ENCODE results near the gene NKAPD1. TPM values are rescaled to one million over a fixed set of nuclear protein-coding genes. Genes with fewer than 3 reads are reported as not detected.

NKAPD1 gene, protein sequence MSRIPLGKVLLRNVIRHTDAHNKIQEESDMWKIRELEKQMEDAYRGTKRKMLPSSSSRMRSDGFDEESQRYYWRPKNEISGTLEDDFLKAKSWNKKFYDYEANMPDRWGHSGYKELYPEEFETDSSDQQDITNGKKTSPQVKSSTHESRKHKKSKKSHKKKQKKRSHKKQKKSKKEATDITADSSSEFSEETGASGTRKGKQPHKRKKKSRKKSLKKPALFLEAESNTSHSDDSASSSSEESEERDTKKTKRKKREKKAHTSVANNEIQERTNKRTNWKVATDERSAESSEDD
- total RNA-seq = 34.9 and 40.3 TPM in 2 replicates

DNA sequence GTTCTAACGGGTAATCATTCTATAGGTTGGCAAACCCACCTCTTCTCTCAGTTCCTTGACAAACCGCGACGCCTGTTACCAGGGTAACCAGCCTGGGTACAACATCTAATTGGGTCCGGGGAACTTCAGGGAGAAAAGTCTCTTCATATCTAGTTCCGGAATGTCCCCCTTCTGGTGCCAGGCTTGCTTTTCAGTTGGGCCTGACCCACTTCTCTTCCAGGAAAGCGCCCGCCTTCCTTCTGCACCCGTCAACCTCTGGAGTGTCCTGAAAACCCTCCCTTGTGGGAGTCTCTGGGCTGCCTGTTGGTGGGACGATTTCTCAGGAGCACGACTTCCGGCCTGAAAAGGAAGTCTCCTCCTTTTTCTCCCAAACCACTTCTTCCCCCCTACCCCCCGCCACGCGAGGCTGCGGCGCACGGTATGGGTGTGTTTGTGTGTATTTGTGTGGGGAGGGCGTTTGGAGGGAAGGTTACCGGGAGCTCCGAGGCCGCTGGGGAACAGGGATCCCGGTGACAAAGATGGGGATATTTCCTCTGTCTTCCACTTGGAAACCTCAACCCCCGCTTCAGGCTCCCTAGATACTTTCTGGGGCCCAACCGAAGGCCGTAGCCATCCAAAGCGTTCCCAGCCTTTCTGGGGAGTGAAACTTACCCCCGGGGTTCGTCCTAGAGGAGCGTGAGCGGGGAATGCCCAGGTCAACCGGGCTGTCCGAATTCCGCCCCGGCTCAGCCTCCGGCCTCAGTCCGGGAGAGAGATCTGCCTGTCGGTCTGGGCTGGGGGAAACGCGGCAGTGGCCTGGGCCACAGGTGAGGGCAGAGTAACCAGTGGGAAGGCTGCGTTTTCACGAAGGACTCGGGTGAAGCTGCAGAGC is at the start of gene NKAPD1, which contains the start of gene PIH1D2:
NKAPD1 (plus strand) TSS at position 359 of the 871 bp plus-strand sequence. CDS start 1,276 bp downstream, outside the sequence.
PIH1D2 (minus strand) TSS at position 77 of the 871 bp plus-strand sequence. CDS start 843 bp downstream, outside the sequence.

DNA sequence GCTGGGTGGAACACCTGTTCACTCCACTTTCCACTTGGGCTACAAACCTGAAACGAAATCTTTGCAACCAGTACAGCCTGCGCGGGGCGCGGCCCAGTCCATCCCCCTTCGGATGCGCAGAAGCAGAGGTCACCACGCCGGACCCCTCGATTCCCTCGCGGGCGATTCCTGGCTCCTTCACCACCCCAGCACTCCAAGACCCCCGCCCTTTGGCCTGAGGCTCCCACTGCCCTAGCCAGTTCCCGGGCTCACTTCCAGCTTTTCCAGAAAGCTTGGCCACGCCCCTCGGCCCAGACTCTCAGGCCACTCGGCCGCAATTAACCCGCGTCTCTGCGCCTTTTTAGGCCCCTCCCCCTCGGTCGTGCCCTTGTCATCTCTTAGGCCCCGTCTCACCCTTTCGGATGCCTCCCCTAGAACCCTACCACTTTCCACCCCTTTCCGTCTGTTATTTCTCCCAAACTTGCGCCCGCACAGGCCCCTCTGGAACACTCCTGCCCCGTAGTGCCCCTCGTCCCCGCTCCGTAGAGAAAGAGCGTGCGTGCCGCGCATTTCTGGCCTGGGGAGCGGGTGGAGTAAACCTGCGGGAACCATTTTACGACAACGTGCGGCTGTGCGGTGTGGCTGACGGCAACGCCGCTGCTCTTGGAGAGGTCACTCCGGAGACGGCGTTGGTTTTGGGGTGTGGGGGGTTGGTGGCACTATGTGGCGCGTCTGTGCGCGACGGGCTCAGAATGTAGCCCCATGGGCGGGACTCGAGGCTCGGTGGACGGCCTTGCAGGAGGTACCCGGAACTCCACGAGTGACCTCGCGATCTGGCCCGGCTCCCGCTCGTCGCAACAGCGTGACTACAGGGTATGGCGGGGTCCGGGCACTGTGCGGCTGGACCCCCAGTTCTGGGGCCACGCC is 49.1 kb upstream of the NKAPD1 start, which contains the start of gene DLAT:
DLAT (plus strand) TSS at position 636 of the 906 bp plus-strand sequence; CDS start at position 701, 65 bp downstream.

DNA sequence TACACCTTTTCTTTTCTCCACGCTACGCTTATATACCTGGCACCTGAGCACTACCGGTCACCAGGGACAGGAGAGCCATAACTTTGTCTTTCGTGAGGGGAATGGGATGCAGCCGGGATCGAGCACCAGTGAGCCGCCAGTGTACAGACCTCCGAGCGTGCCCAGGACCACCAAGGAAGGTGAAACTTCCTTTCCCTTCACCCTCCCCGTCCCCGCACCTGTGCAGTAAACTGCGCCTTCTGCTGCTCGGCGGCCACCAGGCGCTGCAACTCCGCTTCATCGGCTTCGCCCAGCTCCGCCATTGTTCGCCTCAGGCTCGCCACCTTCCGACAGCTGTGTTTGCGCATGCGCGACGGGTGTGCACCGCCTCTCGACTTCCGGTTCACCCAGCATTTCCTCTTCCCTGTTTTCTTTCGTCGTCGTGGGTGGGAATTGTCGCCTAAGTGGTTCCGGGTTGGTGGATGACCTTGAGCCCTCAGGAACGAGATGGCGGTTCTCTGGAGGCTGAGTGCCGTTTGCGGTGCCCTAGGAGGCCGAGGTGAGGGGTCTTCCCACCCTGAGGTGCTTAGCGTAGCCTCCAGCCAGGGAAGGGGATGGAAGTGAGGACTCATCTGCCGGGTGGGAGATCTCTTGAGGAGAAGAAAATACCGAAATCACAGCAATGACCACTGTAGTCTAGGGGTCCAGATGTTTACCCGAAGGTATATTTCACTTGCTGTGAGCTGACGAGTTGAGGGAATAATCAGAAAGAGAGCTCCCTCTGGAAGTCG is 12.5 kb downstream of the NKAPD1 start, which contains the start of the genes SDHD and TIMM8B:
SDHD (plus strand) TSS at position 452 of the 770 bp plus-strand sequence; CDS start at position 487, 35 bp downstream.
TIMM8B (minus strand) TSS at position 335 of the 770 bp plus-strand sequence; CDS start at position 302, 33 bp downstream.

Small RNAs within 50 kb of the gene (small RNA-seq; reads per million reads assigned to genes)
- gene AP000907.3 (not detected), gene RNU6-893P (not detected)

Other genes starting within 250 kb of the NKAPD1 start
- gene ALG9, start 202.7 kb upstream of the NKAPD1 start, total RNA-seq = 43.1 and 44.0 TPM in 2 replicates
- 1.7 and 2.6 TPM in 2 replicates for gene FDXACB1, start 195.1 kb upstream of the NKAPD1 start, total RNA-seq
- gene CFAP68, start 194.8 kb upstream of the NKAPD1 start, total RNA-seq = 7.1 and 9.8 TPM in 2 replicates
- gene CRYAB, start 162.5 kb upstream of the NKAPD1 start, total RNA-seq = 93.2 and 117 TPM in 2 replicates
- gene HSPB2, start 161.6 kb upstream of the NKAPD1 start, total RNA-seq = 1.7 and 2.2 TPM in 2 replicates
- gene C11orf52, start 155.4 kb upstream of the NKAPD1 start, total RNA-seq = 1.7 and 2.0 TPM in 2 replicates
- 45.7 and 53.0 TPM in 2 replicates for gene DIXDC1, start 137.0 kb upstream of the NKAPD1 start, total RNA-seq
- gene DLAT, start 48.9 kb upstream of the NKAPD1 start, total RNA-seq = 37.8 and 42.7 TPM in 2 replicates
- gene PIH1D2, start 282 bp upstream of the NKAPD1 start, total RNA-seq = 5.5 and 7.2 TPM in 2 replicates
- gene TIMM8B, start 12.5 kb downstream of the NKAPD1 start, total RNA-seq = 38.6 and 48.5 TPM in 2 replicates
- 121 and 134 TPM in 2 replicates for gene SDHD, start 12.6 kb downstream of the NKAPD1 start, total RNA-seq
- gene IL18, start 89.8 kb downstream of the NKAPD1 start, total RNA-seq = 0.39 TPM in 1 of 2 replicates, not detected in the other
- 0.54 and 0.65 TPM in 2 replicates for gene TEX12, start 93.1 kb downstream of the NKAPD1 start, total RNA-seq
- 1.5 and 2.0 TPM in 2 replicates for gene BCO2, start 101.2 kb downstream of the NKAPD1 start, total RNA-seq
- gene PTS, start 152.1 kb downstream of the NKAPD1 start, total RNA-seq = 41.7 and 48.6 TPM in 2 replicates
- gene PLET1, start 186.6 kb downstream of the NKAPD1 start, total RNA-seq = not detected in 2 replicates

Measured in articular chondrocyte of knee joint (primary cell).